HepG2 (cell line): ENCODE measurements around the gene ZNF526. TPM values are rescaled to one million over a fixed set of nuclear protein-coding genes. Genes with fewer than 3 reads are reported as not detected.
A peak's percentile ranks its signal among the peaks of the same experiment; 100 is the strongest.

Experiments
- CBX2 ChIP-seq, 2 experiments: fragments of 200-600 bp in 1 of 2; sonication (generic); formaldehyde crosslinking in 1 of 2; IDR thresholded peaks; 2 replicates each; pipeline versions ENCODE4 v1.7.0 to v1.8.1; 2018 to 2022; ENCODE audit warnings: low read depth in 2 of 2, low read length in 1 of 2, mild to moderate bottlenecking in 1 of 2, missing genetic modification reagents in 1 of 2
- DNMT1 ChIP-seq: sonication (generic); formaldehyde crosslinking; IDR thresholded peaks from 2 replicates; pipeline ENCODE4 v1.5.1; 2020; ENCODE audit warnings: mild to moderate bottlenecking, missing genetic modification reagents
- ELF3 ChIP-seq: IDR thresholded peaks from 2 replicates; pipeline ENCODE4 v1.6.1; 2016; ENCODE audit warnings: missing genetic modification reagents, missing compliant biosample characterization
- HDAC2 ChIP-seq: sonication (generic); formaldehyde crosslinking; IDR thresholded peaks from 2 replicates; pipeline ENCODE4 v1.4.0; 2020; ENCODE audit warnings: missing genetic modification reagents
- MED13 ChIP-seq: sonication (generic); formaldehyde crosslinking; IDR thresholded peaks from 2 replicates; pipeline ENCODE4 v1.5.0; 2020; ENCODE audit warnings: missing genetic modification reagents
- NCOA1 ChIP-seq: sonication (generic); formaldehyde crosslinking; IDR thresholded peaks from 2 replicates; pipeline ENCODE4 v1.9.0; 2021; ENCODE audit warnings: missing genetic modification reagents
- NRL ChIP-seq: sonication (generic); formaldehyde crosslinking; IDR thresholded peaks from 2 replicates; pipeline ENCODE4 v1.5.0; 2020; ENCODE audit warnings: missing genetic modification reagents, mild to moderate bottlenecking, moderate library complexity, borderline replicate concordance
- TSC22D2 ChIP-seq: sonication (generic); formaldehyde crosslinking; IDR thresholded peaks from 2 replicates; pipeline ENCODE4 v1.5.1; 2020; ENCODE audit warnings: missing genetic modification reagents, mild to moderate bottlenecking, borderline replicate concordance
- U2AF2 ChIP-seq: fragments of 200-400 bp; formaldehyde crosslinking; IDR thresholded peaks from 2 replicates; pipeline ENCODE4 v1.6.1; 2017; ENCODE audit warnings: low read depth, mild to moderate bottlenecking, low read length
- ZKSCAN1 ChIP-seq: fragments of 150-350 bp; IDR thresholded peaks from 2 replicates; pipeline ENCODE4 v1.6.1; 2014; ENCODE audit warnings: low read length
- ZNF382 ChIP-seq: sonication (generic); formaldehyde crosslinking; IDR thresholded peaks from 2 replicates; pipeline ENCODE4 v1.5.0; 2020; ENCODE audit warnings: missing genetic modification reagents, mild to moderate bottlenecking, borderline replicate concordance
- ZNF563 ChIP-seq: sonication (generic); formaldehyde crosslinking; IDR thresholded peaks from 2 replicates; pipeline ENCODE4 v1.8.0; 2022; ENCODE audit warnings: mild to moderate bottlenecking, moderate library complexity, missing genetic modification reagents
- ZNF766 ChIP-seq: sonication (generic); formaldehyde crosslinking; IDR thresholded peaks from 2 replicates; pipeline ENCODE4 v1.5.0; 2020; ENCODE audit warnings: missing genetic modification reagents, borderline replicate concordance
- polyA plus RNA-seq, 8 experiments: library from polyadenylated mRNA; depleted of rRNA in 3 of 8; stranded (reverse) in 7 of 8; unstranded in 1 of 8; fragments of >200 nt; fragmentation: Illumina TruSeq in 4 of 8; extraction: Trizol in 4 of 8; gene quantifications; 2 replicates each; pipeline versions ENCODE4 v1.2.1 to v1.2.3, GENCODE V29; 2011 to 2016; ENCODE audit warnings: low read depth in 4 of 8, missing spikeins in 1 of 8, mixed read lengths in 1 of 8; ENCODE audit not compliant: insufficient read depth in 1 of 8
- total RNA-seq, 5 experiments: library from RNA; depleted of rRNA; stranded (reverse); fragments of >200 nt; fragmentation: Illumina TruSeq; extraction: Trizol; gene quantifications; 2 replicates each; pipeline ENCODE4 v1.2.3, GENCODE V29; 2016; ENCODE audit warnings: low read depth in 1 of 5
- TF ChIP-seq, protein P1 (sequence below): sonication (generic); formaldehyde crosslinking; IDR thresholded peaks from 2 replicates; pipeline ENCODE4 v1.4.0; 2020; ENCODE audit warnings: missing genetic modification reagents, borderline replicate concordance
- TF ChIP-seq, protein P2 (sequence below): sonication (generic); formaldehyde crosslinking; IDR thresholded peaks from 2 replicates; pipeline ENCODE4 v1.5.0; 2020; ENCODE audit warnings: mild to moderate bottlenecking, missing genetic modification reagents, borderline replicate concordance

Gene ZNF526
- total and polyA plus RNA-seq, 2 of the 13 experiments (the other 11 are each of a cell fraction or from before 2014, with no cell fraction given) = 3.3 to 8.4 TPM

DNA sequence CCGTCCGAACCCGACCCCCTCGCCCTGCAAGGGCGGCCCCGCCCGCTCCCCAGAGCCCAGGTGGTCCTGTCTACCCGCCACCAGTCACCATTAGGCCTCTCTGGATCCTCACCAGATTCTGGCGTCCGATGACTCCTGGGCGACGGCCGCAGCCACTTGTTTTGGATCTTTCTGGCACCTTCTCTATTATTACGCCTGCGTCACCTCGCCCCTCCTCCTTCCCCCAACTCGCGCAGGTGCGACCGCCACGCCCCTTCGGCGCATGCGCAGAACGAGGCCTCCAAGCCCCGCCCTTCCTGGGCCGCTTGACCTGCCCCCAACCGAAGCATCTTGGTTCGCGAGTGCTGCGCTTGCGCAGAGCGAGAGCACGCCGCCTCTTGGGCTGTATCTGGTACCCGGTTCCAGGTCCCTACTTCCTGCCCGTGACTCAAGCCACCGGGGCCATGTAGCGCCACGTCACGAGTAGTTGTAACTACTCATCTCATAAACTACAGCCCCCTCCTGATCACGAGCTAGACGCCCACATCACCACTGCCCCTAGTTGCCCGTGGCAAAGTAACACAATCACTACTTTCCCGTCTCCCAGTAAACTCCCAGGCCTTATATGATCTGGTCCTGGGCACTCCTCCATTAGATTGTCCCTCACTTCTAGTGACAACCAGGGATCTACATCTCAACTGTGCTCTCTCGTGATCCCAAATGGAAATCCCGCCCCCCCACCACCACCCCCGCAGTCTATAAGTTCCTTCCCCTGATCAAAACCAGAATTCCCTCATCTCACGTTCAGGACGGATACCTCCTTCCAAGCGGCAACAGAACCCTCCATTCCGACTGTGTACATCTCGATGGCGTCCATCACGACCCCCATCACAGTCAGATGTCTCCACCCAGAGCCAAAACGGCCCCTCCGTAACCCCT lies 2.3 kb upstream of the ZNF526 start, which contains the start of gene DEDD2 (continued):
- TF ChIP-seq NRL (CRISPR knock-in tag) (no peak; the same call in 1 of the 2 replicates), DNMT1 (CRISPR knock-in tag) (no peak), ZNF766 (peak; percentile 81; the same call in 1 of the 2 replicates), ZKSCAN1 (no peak), NCOA1 (CRISPR knock-in tag) (0 out of 2 replicates have a peak, but pooled peaks have one; percentile 61), ZNF563 (CRISPR knock-in tag) (no peak; the same call in 1 of the 2 replicates), MED13 (CRISPR knock-in tag) (no peak), ZNF382 (CRISPR knock-in tag) (no peak), HDAC2 (CRISPR knock-in tag) (peak; percentile 39; the same call in 1 of the 2 replicates), CBX2 (IDR thresholded peaks at IDR 0.05; ENCODE audit: low read depth, low read length) (no peak), CBX2 (CRISPR knock-in tag; IDR thresholded peaks at IDR 0.05; ENCODE audit: low read depth) (no peak), U2AF2 (no peak), ELF3 (CRISPR knock-in tag) (peak; percentile 62), TSC22D2 (CRISPR knock-in tag) (no peak; the same call in 1 of the 2 replicates)
- TF ChIP-seq, protein P1, sequence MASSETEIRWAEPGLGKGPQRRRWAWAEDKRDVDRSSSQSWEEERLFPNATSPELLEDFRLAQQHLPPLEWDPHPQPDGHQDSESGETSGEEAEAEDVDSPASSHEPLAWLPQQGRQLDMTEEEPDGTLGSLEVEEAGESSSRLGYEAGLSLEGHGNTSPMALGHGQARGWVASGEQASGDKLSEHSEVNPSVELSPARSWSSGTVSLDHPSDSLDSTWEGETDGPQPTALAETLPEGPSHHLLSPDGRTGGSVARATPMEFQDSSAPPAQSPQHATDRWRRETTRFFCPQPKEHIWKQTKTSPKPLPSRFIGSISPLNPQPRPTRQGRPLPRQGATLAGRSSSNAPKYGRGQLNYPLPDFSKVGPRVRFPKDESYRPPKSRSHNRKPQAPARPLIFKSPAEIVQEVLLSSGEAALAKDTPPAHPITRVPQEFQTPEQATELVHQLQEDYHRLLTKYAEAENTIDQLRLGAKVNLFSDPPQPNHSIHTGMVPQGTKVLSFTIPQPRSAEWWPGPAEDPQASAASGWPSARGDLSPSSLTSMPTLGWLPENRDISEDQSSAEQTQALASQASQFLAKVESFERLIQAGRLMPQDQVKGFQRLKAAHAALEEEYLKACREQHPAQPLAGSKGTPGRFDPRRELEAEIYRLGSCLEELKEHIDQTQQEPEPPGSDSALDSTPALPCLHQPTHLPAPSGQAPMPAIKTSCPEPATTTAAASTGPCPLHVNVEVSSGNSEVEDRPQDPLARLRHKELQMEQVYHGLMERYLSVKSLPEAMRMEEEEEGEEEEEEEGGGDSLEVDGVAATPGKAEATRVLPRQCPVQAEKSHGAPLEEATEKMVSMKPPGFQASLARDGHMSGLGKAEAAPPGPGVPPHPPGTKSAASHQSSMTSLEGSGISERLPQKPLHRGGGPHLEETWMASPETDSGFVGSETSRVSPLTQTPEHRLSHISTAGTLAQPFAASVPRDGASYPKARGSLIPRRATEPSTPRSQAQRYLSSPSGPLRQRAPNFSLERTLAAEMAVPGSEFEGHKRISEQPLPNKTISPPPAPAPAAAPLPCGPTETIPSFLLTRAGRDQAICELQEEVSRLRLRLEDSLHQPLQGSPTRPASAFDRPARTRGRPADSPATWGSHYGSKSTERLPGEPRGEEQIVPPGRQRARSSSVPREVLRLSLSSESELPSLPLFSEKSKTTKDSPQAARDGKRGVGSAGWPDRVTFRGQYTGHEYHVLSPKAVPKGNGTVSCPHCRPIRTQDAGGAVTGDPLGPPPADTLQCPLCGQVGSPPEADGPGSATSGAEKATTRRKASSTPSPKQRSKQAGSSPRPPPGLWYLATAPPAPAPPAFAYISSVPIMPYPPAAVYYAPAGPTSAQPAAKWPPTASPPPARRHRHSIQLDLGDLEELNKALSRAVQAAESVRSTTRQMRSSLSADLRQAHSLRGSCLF (CRISPR knock-in tag) = no peak
- TF ChIP-seq, protein P2, sequence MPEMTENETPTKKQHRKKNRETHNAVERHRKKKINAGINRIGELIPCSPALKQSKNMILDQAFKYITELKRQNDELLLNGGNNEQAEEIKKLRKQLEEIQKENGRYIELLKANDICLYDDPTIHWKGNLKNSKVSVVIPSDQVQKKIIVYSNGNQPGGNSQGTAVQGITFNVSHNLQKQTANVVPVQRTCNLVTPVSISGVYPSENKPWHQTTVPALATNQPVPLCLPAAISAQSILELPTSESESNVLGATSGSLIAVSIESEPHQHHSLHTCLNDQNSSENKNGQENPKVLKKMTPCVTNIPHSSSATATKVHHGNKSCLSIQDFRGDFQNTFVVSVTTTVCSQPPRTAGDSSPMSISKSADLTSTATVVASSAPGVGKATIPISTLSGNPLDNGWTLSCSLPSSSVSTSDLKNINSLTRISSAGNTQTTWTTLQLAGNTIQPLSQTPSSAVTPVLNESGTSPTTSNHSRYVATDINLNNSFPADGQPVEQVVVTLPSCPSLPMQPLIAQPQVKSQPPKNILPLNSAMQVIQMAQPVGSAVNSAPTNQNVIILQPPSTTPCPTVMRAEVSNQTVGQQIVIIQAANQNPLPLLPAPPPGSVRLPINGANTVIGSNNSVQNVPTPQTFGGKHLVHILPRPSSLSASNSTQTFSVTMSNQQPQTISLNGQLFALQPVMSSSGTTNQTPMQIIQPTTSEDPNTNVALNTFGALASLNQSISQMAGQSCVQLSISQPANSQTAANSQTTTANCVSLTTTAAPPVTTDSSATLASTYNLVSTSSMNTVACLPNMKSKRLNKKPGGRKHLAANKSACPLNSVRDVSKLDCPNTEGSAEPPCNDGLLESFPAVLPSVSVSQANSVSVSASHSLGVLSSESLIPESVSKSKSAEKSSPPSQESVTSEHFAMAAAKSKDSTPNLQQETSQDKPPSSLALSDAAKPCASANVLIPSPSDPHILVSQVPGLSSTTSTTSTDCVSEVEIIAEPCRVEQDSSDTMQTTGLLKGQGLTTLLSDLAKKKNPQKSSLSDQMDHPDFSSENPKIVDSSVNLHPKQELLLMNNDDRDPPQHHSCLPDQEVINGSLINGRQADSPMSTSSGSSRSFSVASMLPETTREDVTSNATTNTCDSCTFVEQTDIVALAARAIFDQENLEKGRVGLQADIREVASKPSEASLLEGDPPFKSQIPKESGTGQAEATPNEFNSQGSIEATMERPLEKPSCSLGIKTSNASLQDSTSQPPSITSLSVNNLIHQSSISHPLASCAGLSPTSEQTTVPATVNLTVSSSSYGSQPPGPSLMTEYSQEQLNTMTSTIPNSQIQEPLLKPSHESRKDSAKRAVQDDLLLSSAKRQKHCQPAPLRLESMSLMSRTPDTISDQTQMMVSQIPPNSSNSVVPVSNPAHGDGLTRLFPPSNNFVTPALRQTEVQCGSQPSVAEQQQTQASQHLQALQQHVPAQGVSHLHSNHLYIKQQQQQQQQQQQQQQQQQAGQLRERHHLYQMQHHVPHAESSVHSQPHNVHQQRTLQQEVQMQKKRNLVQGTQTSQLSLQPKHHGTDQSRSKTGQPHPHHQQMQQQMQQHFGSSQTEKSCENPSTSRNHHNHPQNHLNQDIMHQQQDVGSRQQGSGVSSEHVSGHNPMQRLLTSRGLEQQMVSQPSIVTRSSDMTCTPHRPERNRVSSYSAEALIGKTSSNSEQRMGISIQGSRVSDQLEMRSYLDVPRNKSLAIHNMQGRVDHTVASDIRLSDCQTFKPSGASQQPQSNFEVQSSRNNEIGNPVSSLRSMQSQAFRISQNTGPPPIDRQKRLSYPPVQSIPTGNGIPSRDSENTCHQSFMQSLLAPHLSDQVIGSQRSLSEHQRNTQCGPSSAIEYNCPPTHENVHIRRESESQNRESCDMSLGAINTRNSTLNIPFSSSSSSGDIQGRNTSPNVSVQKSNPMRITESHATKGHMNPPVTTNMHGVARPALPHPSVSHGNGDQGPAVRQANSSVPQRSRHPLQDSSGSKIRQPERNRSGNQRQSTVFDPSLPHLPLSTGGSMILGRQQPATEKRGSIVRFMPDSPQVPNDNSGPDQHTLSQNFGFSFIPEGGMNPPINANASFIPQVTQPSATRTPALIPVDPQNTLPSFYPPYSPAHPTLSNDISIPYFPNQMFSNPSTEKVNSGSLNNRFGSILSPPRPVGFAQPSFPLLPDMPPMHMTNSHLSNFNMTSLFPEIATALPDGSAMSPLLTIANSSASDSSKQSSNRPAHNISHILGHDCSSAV = no peak
